DOHH2 (cell line): ENCODE measurements around the gene ABCC8.

ENCODE experiments used
- H3F3A ChIP-seq: fragments of 200-600 bp; sonication (generic), shearing (Covaris generic); 2 replicates; pipeline ENCODE4 v1.6.0; 2016; ENCODE audit warnings: antibody characterized with exemption, mild to moderate bottlenecking; ENCODE audit not compliant: control insufficient read depth, insufficient read depth
- H3K27ac ChIP-seq: fragments of 200-600 bp; sonication (generic); 2 replicates; pipeline ENCODE4 v1.5.1; 2014; ENCODE audit warnings: low read depth, mild to moderate bottlenecking, low read length, moderate library complexity
- H3K27me3 ChIP-seq: fragments of 200-600 bp; sonication (generic); 2 replicates; pipeline ENCODE4 v1.6.1; 2014; ENCODE audit warnings: mild to moderate bottlenecking, low read length, mixed read lengths; ENCODE audit not compliant: control insufficient read depth
- H3K36me3 ChIP-seq: fragments of 200-600 bp; sonication (generic); 2 replicates; pipeline ENCODE4 v1.6.1; 2014; ENCODE audit warnings: mild to moderate bottlenecking, low read length, moderate library complexity, mixed read lengths; ENCODE audit not compliant: control insufficient read depth
- H3K4me1 ChIP-seq: fragments of 200-600 bp; sonication (generic); 2 replicates; pipeline ENCODE4 v1.6.1; 2014; ENCODE audit warnings: mild to moderate bottlenecking, low read length, mixed read lengths; ENCODE audit not compliant: control insufficient read depth
- H3K4me2 ChIP-seq: fragments of 200-600 bp; sonication (generic); 2 replicates; pipeline ENCODE4 v1.6.0; 2014; ENCODE audit warnings: mild to moderate bottlenecking, low read length, moderate library complexity
- H3K4me3 ChIP-seq: fragments of 200-600 bp; sonication (generic); 2 replicates; pipeline ENCODE4 v1.5.1; 2014; ENCODE audit warnings: mild to moderate bottlenecking, low read length, mixed read lengths
- H3K79me2 ChIP-seq: fragments of 200-600 bp; sonication (generic); 2 replicates; pipeline ENCODE4 v1.6.1; 2014; ENCODE audit warnings: mild to moderate bottlenecking, low read length, mixed read lengths; ENCODE audit not compliant: control insufficient read depth
- H3K9me2 ChIP-seq: fragments of 200-600 bp; sonication (generic); replicated peaks from 2 replicates; pipeline ENCODE4 v1.6.1; 2014; ENCODE audit warnings: mild to moderate bottlenecking, low read length, mixed read lengths; ENCODE audit not compliant: control insufficient read depth
- H3K9me3 ChIP-seq: fragments of 200-600 bp; sonication (generic); 2 replicates; pipeline ENCODE4 v1.6.1; 2014; ENCODE audit warnings: antibody characterized with exemption, low read length, mixed read lengths; ENCODE audit not compliant: control insufficient read depth, insufficient read depth
- H4K20me1 ChIP-seq: fragments of 200-600 bp; sonication (generic); 2 replicates; pipeline ENCODE4 v1.6.0; 2014; ENCODE audit warnings: low read depth, mild to moderate bottlenecking, antibody characterized with exemption, low read length, moderate library complexity; ENCODE audit not compliant: control insufficient read depth, insufficient read depth
- CTCF ChIP-seq: fragments of 200-600 bp; sonication (generic); IDR thresholded peaks from one replicate; pipeline ENCODE4 v1.5.1; 2014; ENCODE audit warnings: antibody characterized with exemption, mild to moderate bottlenecking, low read depth, low read length; ENCODE audit not compliant: poor library complexity, severe bottlenecking
- EZH2phosphoT487 ChIP-seq: fragments of 200-600 bp; sonication (generic); IDR thresholded peaks from 2 replicates; pipeline ENCODE4 v1.6.1; 2017; ENCODE audit warnings: borderline replicate concordance, mild to moderate bottlenecking, antibody characterized with exemption, low read length, moderate library complexity, mixed read lengths

ABCC8 gene

GRCh38 chr11:17408641-17409040 lies 68.0 kb downstream of the ABCC8 start:
- no peak for TF ChIP-seq CTCF
- no peak for TF ChIP-seq EZH2phosphoT487
- peaks cover 6% of the 10 kb centered on the region for H3K4me1 ChIP-seq
- no peak overlapping the region for H3K27ac ChIP-seq
- no peaks in the 10 kb centered on the region for H3K9me2 ChIP-seq
- H3F3A ChIP-seq = no peaks in the 10 kb centered on the region
- no peaks in the 10 kb centered on the region for H4K20me1 ChIP-seq
- no peaks in the 10 kb centered on the region for H3K36me3 ChIP-seq
- H3K4me3 ChIP-seq = no peak overlapping the region
- H3K9me3 ChIP-seq = no peaks in the 10 kb centered on the region
- H3K79me2 ChIP-seq = no peaks in the 10 kb centered on the region
- no peaks in the 10 kb centered on the region for H3K27me3 ChIP-seq
- H3K4me2 ChIP-seq = no peak overlapping the region

DNA sequence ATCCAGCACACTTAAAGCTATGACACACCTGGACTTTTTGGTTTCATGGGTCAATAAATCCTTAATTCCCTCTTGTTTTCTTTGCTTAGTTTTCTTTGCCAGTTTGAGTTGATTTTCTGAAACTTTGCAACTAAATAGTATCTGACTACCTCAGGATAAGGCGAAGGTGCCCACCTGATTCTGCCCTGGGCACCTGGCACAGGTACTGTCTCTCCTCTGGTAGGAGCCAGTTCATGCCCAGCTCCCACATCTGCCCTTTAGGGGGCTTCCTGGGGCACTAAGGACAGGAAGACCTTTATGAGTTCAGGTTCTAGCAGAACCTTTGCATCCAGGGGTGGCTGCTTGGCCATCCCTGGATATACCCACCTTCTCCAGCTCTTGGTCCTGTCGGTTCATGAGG lies 68.6 kb downstream of the ABCC8 start:
- Histone ChIP-seq H3K4me3 (no peak overlapping the region), H4K20me1 (no peaks in the 10 kb centered on the region), H3F3A (no peaks in the 10 kb centered on the region), H3K79me2 (no peaks in the 10 kb centered on the region), H3K36me3 (no peaks in the 10 kb centered on the region), H3K4me2 (no peak overlapping the region), H3K9me2 (no peaks in the 10 kb centered on the region), H3K27ac (no peak overlapping the region), H3K27me3 (no peaks in the 10 kb centered on the region), H3K4me1 (peaks cover 6% of the 10 kb centered on the region), H3K9me3 (no peaks in the 10 kb centered on the region)
- TF ChIP-seq CTCF = no peak
- no peak for TF ChIP-seq EZH2phosphoT487

GRCh38 chr11:17407575-17407974 lies 69.1 kb downstream of the ABCC8 start:
- Histone ChIP-seq H3K9me3 (no peaks in the 10 kb centered on the region), H3K4me1 (peaks cover 6% of the 10 kb centered on the region), H3K4me2 (no peak overlapping the region), H3K4me3 (no peak overlapping the region), H3K27me3 (no peaks in the 10 kb centered on the region), H3F3A (no peaks in the 10 kb centered on the region), H3K27ac (no peak overlapping the region), H3K79me2 (no peaks in the 10 kb centered on the region), H4K20me1 (no peaks in the 10 kb centered on the region), H3K9me2 (no peaks in the 10 kb centered on the region), H3K36me3 (no peaks in the 10 kb centered on the region)
- TF ChIP-seq CTCF (no peak), EZH2phosphoT487 (no peak)

GRCh38 chr11:17406818-17407149 lies 69.9 kb downstream of the ABCC8 start:
- Histone ChIP-seq H3K9me2 (no peaks in the 10 kb centered on the region), H3K27me3 (no peaks in the 10 kb centered on the region), H3K4me1 (peaks cover 6% of the 10 kb centered on the region), H3K27ac (no peak overlapping the region), H3K4me3 (no peak overlapping the region), H4K20me1 (no peaks in the 10 kb centered on the region), H3K79me2 (no peaks in the 10 kb centered on the region), H3K36me3 (no peaks in the 10 kb centered on the region), H3F3A (no peaks in the 10 kb centered on the region), H3K9me3 (no peaks in the 10 kb centered on the region), H3K4me2 (no peak overlapping the region)
- TF ChIP-seq CTCF (no peak), EZH2phosphoT487 (no peak)
